T-cell (primary cell): ENCODE data around the gene WDR18. TPM values are rescaled to one million over a fixed set of nuclear protein-coding genes. Genes with fewer than 3 reads are reported as not detected.

Experiments
- ATAC-seq, 4 experiments: fragments of 200-7000 bp in 3 of 4; fragments of 150-1000 bp in 1 of 4; cut with Tn5 transposase; replicated peaks in 1 of 4; 1 replicate in 3 of 4; 2 replicates in 1 of 4; pipeline ENCODE4 v1.10.0; 2021; ENCODE audit warnings: moderate library complexity in 3 of 4, mild to moderate bottlenecking in 2 of 4, moderate number of reproducible peaks in 1 of 4
- CTCF ChIA-PET, 2 donors: fragments of 300-600 bp; sonication (Branson Sonifier 250); formaldehyde crosslinking; loops; one replicate each; lab custom pipeline; 2022; ENCODE audit warnings: antibody characterized with exemption in 2 of 2; lab: Charles Lee
- POLR2A ChIA-PET, 2 donors: fragments of 300-600 bp; sonication (Branson Sonifier 250); formaldehyde crosslinking; loops; one replicate each; lab custom pipeline; 2022; ENCODE audit warnings: antibody characterized with exemption in 2 of 2; lab: Charles Lee
- DNase-seq, 35 experiments: peaks; one replicate each; pipeline versions ENCODE4 v3.0.0 to v3.0.0-alpha.2; 2013 to 2023
- H3K27ac ChIP-seq: one replicate; pipeline ENCODE4 v1.5.1; 2013; ENCODE audit warnings: low read length
- H3K27me3 ChIP-seq, 2 experiments: replicated peaks in 1 of 2; 1 replicate in 1 of 2; 2 replicates in 1 of 2; pipeline versions ENCODE4 v1.6.1 to v1.7.0; 2013; ENCODE audit warnings: low read length in 1 of 2, mixed read lengths in 1 of 2; ENCODE audit not compliant: control insufficient read depth in 2 of 2, insufficient read depth in 2 of 2; ENCODE audit errors: extremely low read depth in 1 of 2
- H3K36me3 ChIP-seq, 2 donors: 1 replicate in 1 of 2; 2 replicates in 1 of 2; pipeline versions ENCODE4 v1.6.1 to v1.7.0; 2013; ENCODE audit warnings: low read length in 1 of 2; ENCODE audit not compliant: control insufficient read depth in 2 of 2, insufficient read depth in 1 of 2; ENCODE audit errors: extremely low read depth in 1 of 2
- H3K4me1 ChIP-seq, 2 experiments: 1 replicate in 1 of 2; 2 replicates in 1 of 2; pipeline versions ENCODE4 v1.6.1 to v1.7.0; 2013; ENCODE audit warnings: low read length in 2 of 2, mixed read lengths in 1 of 2; ENCODE audit not compliant: insufficient read depth in 2 of 2, control insufficient read depth in 1 of 2; ENCODE audit errors: extremely low read depth in 1 of 2
- H3K4me3 ChIP-seq, 2 donors: 1 replicate in 1 of 2; 2 replicates in 1 of 2; pipeline versions ENCODE4 v1.5.1 to v1.7.0; 2013; ENCODE audit warnings: mild to moderate bottlenecking in 2 of 2, low read length in 1 of 2, moderate library complexity in 1 of 2; ENCODE audit not compliant: control insufficient read depth in 1 of 2; ENCODE audit errors: extremely low read depth in 1 of 2
- H3K9me3 ChIP-seq: 2 replicates; pipeline ENCODE4 v1.7.0; 2013
- H3K27ac Mint-ChIP-seq, 2 donors: one replicate each; pipeline ENCODE4 v1.8.0; 2020 to 2021; ENCODE audit warnings: mild to moderate bottlenecking in 2 of 2, mixed read lengths in 2 of 2
- H3K27me3 Mint-ChIP-seq, 2 donors: one replicate each; pipeline ENCODE4 v1.8.0; 2021 to 2022; ENCODE audit warnings: mixed read lengths in 2 of 2
- H3K36me3 Mint-ChIP-seq: one replicate; pipeline ENCODE4 v1.8.0; 2021; ENCODE audit warnings: mixed read lengths
- H3K4me1 Mint-ChIP-seq, 3 donors: one replicate each; pipeline ENCODE4 v1.8.0; 2020 to 2022; ENCODE audit warnings: mixed read lengths in 3 of 3, mild to moderate bottlenecking in 1 of 3
- H3K4me3 Mint-ChIP-seq, 3 donors: one replicate each; pipeline ENCODE4 v1.8.0; 2020 to 2022; ENCODE audit warnings: mild to moderate bottlenecking in 3 of 3, mixed read lengths in 3 of 3, moderate library complexity in 3 of 3
- H3K9me3 Mint-ChIP-seq, 3 donors: one replicate each; pipeline ENCODE4 v1.8.0; 2020 to 2022; ENCODE audit warnings: mixed read lengths in 3 of 3
- WGBS: methylation state at CpG from one replicate; pipeline ENCODE4 v1.1.5; 2013; ENCODE audit warnings: missing lambda C conversion rate; ENCODE audit not compliant: insufficient coverage; 5-methylcytosine and 5-hydroxymethylcytosine counted together
- total RNA-seq, 35 experiments: library from RNA in 6 of 35; stranded (reverse) in 6 of 35; fragments of 120-200 nt in 1 of 35; gene quantifications; one replicate each; pipeline versions ENCODE4 v1.2.1 to v1.2.4 and lab custom pipeline; 2013 to 2026

Gene WDR18
- total RNA-seq, 5 donors from 2014 or later (not counting 1 experiment from before 2014, with no cell fraction given), result 24.6 to 65.9 (median 53.5) TPM

- no peak overlapping the region for H3K27ac ChIP-seq
- peaks cover 14% of the 10 kb centered on the region in 2 donors for H3K36me3 ChIP-seq
- H3K9me3 Mint-ChIP-seq, result peaks cover 0 to 5% (median 0%) of the 10 kb centered on the region in 3 donors
- no CpG with 5 or more reads among the region's 6 CpGs for WGBS
- H3K27ac Mint-ChIP-seq, result no peak overlapping the region
- ChIA-PET CTCF (interaction anchor here in 1 of 2 donors (0.6 to 0.7 kb wide), 4 partner anchors 16 to 829 kb away, joined by 3 to 4 read pairs (median 4); no protein-coding TSS in a partner anchor), POLR2A (no interaction called here)
- H3K27me3 ChIP-seq, result no peaks in the 10 kb centered on the region
- H3K9me3 ChIP-seq, result no peaks in the 10 kb centered on the region
- no peaks in the 10 kb centered on the region for H3K4me1 ChIP-seq
- no peaks in the 10 kb centered on the region for H3K4me1 Mint-ChIP-seq
- peaks cover 19% of the 10 kb centered on the region for H3K36me3 Mint-ChIP-seq
- ATAC-seq (no peak), DNase-seq (no peak)
- no peak overlapping the region for H3K4me3 Mint-ChIP-seq
- no peaks in the 10 kb centered on the region for H3K27me3 Mint-ChIP-seq
- H3K4me3 ChIP-seq, result no peak overlapping the region
These were observed 11.9 kb upstream of the WDR18 start for GRCh38 chr19:972281-972680.

GRCh38 chr19:973726-974563 lies 10.2 kb upstream of the WDR18 start:
- Histone ChIP-seq H3K27me3 (no peaks in the 10 kb centered on the region), H3K4me3 (no peak overlapping the region), H3K4me1 (no peaks in the 10 kb centered on the region), H3K36me3 (peaks cover 7 to 8% of the 10 kb centered on the region in 2 donors), H3K9me3 (no peaks in the 10 kb centered on the region), H3K27ac (no peak overlapping the region)
- Mint-ChIP-seq H3K36me3 (peaks cover 13% of the 10 kb centered on the region), H3K27ac (no peak overlapping the region), H3K4me1 (no peaks in the 10 kb centered on the region), H3K4me3 (no peak overlapping the region), H3K27me3 (no peaks in the 10 kb centered on the region), H3K9me3 (peaks cover 0 to 5% (median 0%) of the 10 kb centered on the region in 3 donors)
- ChIA-PET POLR2A (no interaction called here), CTCF (no interaction called here)
- DNase-seq, result no peak
- WGBS, result 91% methylated on average over 13 of the region's 29 CpGs
- ATAC-seq, result no peak

DNA sequence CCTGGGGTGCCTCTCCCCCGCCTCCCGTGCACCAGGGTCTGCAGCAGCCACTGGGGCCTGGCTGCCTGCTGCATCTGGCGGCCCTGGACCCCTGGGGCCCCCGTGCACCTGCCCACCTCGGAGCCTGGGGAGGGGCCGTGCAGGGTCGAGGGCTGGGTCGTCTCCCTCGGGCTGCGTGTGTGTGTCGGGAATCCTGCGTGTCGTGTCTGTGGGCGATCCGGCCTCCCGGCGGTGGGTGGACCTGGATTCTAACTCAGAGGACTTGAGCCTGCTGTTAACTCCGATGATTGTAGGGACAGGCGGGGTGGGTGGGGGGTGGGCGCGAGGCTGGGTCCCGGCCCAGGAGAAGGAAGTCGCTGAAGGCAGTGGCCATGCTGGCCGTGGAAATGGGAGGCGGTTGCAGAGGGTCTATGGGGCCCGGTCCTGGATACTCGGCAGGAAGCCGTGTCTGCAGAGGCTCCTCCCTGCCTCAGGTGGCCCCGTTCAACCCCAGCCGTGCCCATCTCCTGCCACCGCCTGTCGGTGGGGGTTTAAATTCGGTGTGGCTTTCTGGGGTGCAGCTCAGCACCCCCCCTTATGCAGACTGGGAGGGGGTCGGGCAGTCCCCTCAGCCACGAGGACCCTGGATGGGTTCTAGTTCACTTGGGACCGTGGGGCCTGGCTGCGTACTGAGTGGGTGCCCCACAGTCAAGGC lies 9.4 kb upstream of the WDR18 start:
- no peak overlapping the region for H3K4me3 ChIP-seq
- CTCF ChIA-PET, result no interaction called here
- H3K4me1 ChIP-seq, result no peaks in the 10 kb centered on the region
- DNase-seq (no peak), ATAC-seq (no peak)
- Mint-ChIP-seq H3K4me3 (no peak overlapping the region), H3K27me3 (no peaks in the 10 kb centered on the region), H3K4me1 (no peaks in the 10 kb centered on the region), H3K27ac (no peak overlapping the region), H3K36me3 (peaks cover 13% of the 10 kb centered on the region), H3K9me3 (peaks cover 0 to 5% (median 0%) of the 10 kb centered on the region in 3 donors)
- H3K27ac ChIP-seq, result no peak overlapping the region
- 89% methylated on average over 34 of the region's 37 CpGs for WGBS
- H3K36me3 ChIP-seq, result peaks cover 4 to 8% of the 10 kb centered on the region in 2 donors
- H3K9me3 ChIP-seq, result no peaks in the 10 kb centered on the region
- peaks cover 0 to 5% of the 10 kb centered on the region in 2 experiments for H3K27me3 ChIP-seq
- POLR2A ChIA-PET, result no interaction called here

DNA sequence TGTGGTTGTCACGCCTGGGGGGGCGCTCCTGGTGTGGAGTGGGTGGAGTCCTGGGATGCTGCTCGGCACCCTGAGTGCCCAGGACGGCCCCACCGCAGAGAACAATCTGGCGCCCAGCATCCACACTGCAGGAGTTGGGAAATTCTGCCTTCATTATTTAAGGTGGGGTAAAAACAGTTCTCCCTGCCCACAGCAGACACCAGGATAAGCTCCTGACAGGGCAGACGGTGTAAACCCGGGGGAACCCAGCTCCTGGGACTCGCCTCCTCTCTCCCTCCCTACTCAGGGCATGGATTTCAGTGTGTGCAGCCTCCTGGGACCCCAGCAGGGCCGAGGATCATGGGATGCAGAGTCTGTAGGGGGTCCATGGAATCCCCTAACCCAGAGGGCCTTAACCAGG lies 7.7 kb upstream of the WDR18 start:
- Mint-ChIP-seq H3K9me3 (no peaks in the 10 kb centered on the region), H3K27me3 (no peaks in the 10 kb centered on the region), H3K4me3 (no peak overlapping the region), H3K27ac (no peak overlapping the region), H3K4me1 (no peaks in the 10 kb centered on the region), H3K36me3 (peaks cover 5% of the 10 kb centered on the region)
- Histone ChIP-seq H3K36me3 (peaks cover 0 to under 1% of the 10 kb centered on the region in 2 donors), H3K27me3 (peaks cover 0 to 5% of the 10 kb centered on the region in 2 experiments), H3K4me3 (no peak overlapping the region), H3K9me3 (no peaks in the 10 kb centered on the region), H3K27ac (no peak overlapping the region), H3K4me1 (no peaks in the 10 kb centered on the region)
- no peak for ATAC-seq
- ChIA-PET POLR2A (interaction anchor here in 1 of 2 donors (0.6 kb wide), 1 partner anchor 11 kb away, joined by 4 read pairs; no protein-coding TSS in a partner anchor), CTCF (no interaction called here)
- no peak for DNase-seq
- 100% methylated on average over 5 of the region's 10 CpGs for WGBS

DNA sequence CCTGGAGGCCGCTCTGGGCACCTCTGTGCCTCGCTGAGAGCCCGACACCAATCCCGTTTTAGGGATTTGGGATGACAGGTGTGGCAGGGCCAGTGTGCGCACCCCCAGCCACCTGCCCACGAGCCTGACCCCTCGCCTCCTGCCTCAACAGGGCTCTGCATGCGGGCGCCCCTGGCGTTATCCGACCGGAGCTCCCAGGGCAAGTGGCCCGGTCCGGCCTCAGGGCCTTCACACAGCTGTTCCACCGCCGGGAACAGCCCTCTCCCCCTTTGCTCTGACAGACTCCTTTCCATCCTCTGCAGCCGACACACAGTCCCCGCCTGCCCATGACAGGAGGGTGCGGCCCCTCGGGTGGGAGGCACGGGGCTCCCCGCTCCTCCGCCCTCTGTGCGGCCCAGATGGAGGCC lies 7.1 kb upstream of the WDR18 start:
- no peaks in the 10 kb centered on the region for H3K9me3 Mint-ChIP-seq
- no peaks in the 10 kb centered on the region for H3K4me1 Mint-ChIP-seq
- H3K27ac Mint-ChIP-seq, result no peak overlapping the region
- peaks cover 5% of the 10 kb centered on the region for H3K36me3 Mint-ChIP-seq
- POLR2A ChIA-PET, result no interaction called here
- H3K4me3 Mint-ChIP-seq, result no peak overlapping the region
- H3K27me3 ChIP-seq, result peaks cover 0 to 5% of the 10 kb centered on the region in 2 experiments
- no peak overlapping the region for H3K4me3 ChIP-seq
- DNase-seq (no peak), ATAC-seq (no peak)
- no peaks in the 10 kb centered on the region for H3K9me3 ChIP-seq
- 93% methylated on average over 10 of the region's 24 CpGs for WGBS
- H3K4me1 ChIP-seq, result no peaks in the 10 kb centered on the region
- no peaks in the 10 kb centered on the region for H3K36me3 ChIP-seq
- no peak overlapping the region for H3K27ac ChIP-seq
- CTCF ChIA-PET, result no interaction called here
- no peaks in the 10 kb centered on the region for H3K27me3 Mint-ChIP-seq

DNA sequence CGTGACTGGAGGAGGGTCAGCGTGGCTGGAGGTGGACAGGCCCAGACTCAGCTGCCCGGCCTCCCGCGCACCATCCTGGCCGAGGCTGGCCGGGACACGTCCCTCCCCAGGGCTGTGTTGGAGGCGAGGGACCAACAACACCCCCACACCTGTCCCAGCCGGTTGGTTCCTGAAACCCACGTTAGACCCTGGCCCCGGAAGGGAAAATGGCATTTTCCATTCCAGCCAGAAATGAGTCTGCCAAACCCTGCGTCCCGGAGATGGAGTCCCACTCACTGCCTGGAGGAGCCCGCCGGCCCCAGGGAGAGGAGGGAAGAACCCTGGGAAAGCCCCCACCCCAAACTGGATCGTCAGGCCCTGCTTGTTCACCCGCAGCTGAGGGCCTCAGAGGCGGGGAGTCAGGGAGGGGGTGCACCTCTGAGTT lies 4.8 kb upstream of the WDR18 start:
- Histone ChIP-seq H3K27ac (no peak overlapping the region), H3K27me3 (peaks cover 0 to 5% of the 10 kb centered on the region in 2 experiments), H3K4me1 (peaks cover 5 to 18% of the 10 kb centered on the region in 2 experiments), H3K4me3 (no peak overlapping the region), H3K9me3 (no peaks in the 10 kb centered on the region), H3K36me3 (no peaks in the 10 kb centered on the region)
- Mint-ChIP-seq H3K27ac (no peak overlapping the region), H3K36me3 (no peaks in the 10 kb centered on the region), H3K4me1 (peaks cover 3 to 7% (median 6%) of the 10 kb centered on the region in 3 donors), H3K27me3 (no peaks in the 10 kb centered on the region), H3K9me3 (no peaks in the 10 kb centered on the region), H3K4me3 (no peak overlapping the region)
- ChIA-PET POLR2A (no interaction called here), CTCF (no interaction called here)
- 77% methylated on average over 9 of the region's 19 CpGs for WGBS
- DNase-seq (no peak), ATAC-seq (no peak)
